PFSK-1 (cell line): ENCODE results near the gene ANKFY1.

Experiments
- FOXP2 ChIP-seq: optimal IDR thresholded peaks from 2 replicates; pipeline ENCODE3; 2011; ENCODE audit warnings: borderline replicate concordance, control low read depth, inconsistent platforms; ENCODE audit not compliant: insufficient read depth; ENCODE audit errors: extremely low read length, extremely low read depth
- POLR2AphosphoS5 ChIP-seq: IDR thresholded peaks from 2 replicates; pipeline ENCODE4 v1.6.1; 2012; ENCODE audit warnings: low read depth, mild to moderate bottlenecking, control low read depth, low read length, moderate library complexity
- TAF1 ChIP-seq: IDR thresholded peaks from 2 replicates; pipeline ENCODE4 v1.6.1; 2012; ENCODE audit warnings: low read length, control low read depth, borderline replicate concordance; ENCODE audit not compliant: insufficient read depth
- TF ChIP-seq, protein P1 (sequence below), 2 experiments: IDR thresholded peaks; 2 replicates each; pipeline versions ENCODE4 v1.6.1 to v1.8.0; 2011 to 2012; ENCODE audit warnings: low read depth in 2 of 2, low read length in 2 of 2, control low read depth in 1 of 2, inconsistent platforms in 1 of 2, mild to moderate bottlenecking in 1 of 2, moderate library complexity in 1 of 2; ENCODE audit not compliant: insufficient read depth in 1 of 2

GRCh38 chr17:4205917-4206316, 57.9 kb downstream of the ANKFY1 start:
- no peak for TF ChIP-seq TAF1
- TF ChIP-seq POLR2AphosphoS5 = no peak
- TF ChIP-seq, protein P1, sequence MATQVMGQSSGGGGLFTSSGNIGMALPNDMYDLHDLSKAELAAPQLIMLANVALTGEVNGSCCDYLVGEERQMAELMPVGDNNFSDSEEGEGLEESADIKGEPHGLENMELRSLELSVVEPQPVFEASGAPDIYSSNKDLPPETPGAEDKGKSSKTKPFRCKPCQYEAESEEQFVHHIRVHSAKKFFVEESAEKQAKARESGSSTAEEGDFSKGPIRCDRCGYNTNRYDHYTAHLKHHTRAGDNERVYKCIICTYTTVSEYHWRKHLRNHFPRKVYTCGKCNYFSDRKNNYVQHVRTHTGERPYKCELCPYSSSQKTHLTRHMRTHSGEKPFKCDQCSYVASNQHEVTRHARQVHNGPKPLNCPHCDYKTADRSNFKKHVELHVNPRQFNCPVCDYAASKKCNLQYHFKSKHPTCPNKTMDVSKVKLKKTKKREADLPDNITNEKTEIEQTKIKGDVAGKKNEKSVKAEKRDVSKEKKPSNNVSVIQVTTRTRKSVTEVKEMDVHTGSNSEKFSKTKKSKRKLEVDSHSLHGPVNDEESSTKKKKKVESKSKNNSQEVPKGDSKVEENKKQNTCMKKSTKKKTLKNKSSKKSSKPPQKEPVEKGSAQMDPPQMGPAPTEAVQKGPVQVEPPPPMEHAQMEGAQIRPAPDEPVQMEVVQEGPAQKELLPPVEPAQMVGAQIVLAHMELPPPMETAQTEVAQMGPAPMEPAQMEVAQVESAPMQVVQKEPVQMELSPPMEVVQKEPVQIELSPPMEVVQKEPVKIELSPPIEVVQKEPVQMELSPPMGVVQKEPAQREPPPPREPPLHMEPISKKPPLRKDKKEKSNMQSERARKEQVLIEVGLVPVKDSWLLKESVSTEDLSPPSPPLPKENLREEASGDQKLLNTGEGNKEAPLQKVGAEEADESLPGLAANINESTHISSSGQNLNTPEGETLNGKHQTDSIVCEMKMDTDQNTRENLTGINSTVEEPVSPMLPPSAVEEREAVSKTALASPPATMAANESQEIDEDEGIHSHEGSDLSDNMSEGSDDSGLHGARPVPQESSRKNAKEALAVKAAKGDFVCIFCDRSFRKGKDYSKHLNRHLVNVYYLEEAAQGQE (IDR thresholded peaks at IDR 0.05; ENCODE audit: insufficient read depth in 1 of 2, low read depth in 2 of 2, low read length in 2 of 2) = no peak
- TF ChIP-seq FOXP2 = no peak
